Activated CD8-positive, alpha-beta memory T cell treated with anti-CD3 and anti-CD28 coated beads for 4 hours (primary cell): ENCODE data around the gene TTC23.
A peak's percentile ranks its signal among the peaks of the same experiment; 100 is the strongest.
"Not testable (repeated sequence)": the region's sequence is repeated elsewhere in the genome, so short reads cannot be mapped to it uniquely, and the experiment has no call there.

ENCODE experiments used
- DNase-seq, 2 donors: peaks; one replicate each; pipeline ENCODE4 v3.0.0-alpha.2; 2020; ENCODE audit warnings: low read depth in 2 of 2

TTC23 gene

DNA sequence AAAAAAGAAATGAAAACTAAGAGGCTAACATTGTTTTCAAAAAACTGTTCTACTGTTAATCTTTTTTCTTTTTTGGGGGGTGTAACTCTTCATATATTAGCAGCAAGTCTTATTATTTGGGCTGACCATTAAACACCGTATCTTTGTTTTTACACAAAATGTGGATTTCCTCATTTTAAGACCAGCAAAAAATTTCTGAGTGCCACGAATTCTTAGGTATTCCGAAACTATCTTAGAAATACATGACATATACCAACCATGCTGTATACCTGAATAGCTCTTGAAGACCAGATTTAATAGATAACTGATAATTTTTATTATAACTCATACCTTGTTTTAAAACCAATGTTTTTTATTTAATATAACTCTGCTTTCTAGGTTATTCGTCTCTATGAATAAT lies 620 bp upstream of the TTC23 start:
- DNase-seq, result no peak

DNA sequence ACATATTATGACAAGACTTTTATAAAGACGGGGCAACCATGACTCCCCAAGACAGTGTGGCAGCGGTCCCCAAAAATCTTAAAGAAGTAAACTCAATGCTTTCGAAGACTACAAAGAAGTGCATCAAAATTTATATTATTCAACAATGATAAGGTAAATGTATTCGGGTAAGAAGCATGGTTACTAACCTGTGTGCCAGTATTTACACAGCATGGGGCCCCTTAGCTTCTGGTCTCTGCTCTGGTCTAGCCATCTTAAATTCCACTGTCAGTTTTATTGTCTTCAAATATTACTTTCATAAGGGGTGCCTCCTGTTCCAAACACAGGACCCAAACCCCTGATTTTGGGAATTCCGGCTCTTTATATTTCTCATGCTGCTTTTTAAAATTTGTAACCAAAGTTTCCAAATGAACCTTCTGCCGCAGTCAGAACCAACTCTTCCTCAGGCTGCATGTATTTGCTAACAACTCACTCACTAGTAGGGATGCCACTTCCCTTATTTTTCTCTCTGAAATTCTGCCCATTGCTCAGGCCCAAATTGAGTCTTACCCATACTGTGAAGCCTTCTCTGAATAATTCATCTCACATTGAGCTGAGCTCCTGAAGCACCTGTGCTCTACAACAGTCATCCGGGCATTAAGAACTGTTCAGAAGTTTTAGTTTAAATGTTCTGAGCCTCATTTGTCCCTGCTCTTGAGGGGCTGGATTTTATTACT lies 1.2 kb downstream of the TTC23 start:
- no peak for DNase-seq

GRCh38 chr15:99247062-99247461 lies 2.3 kb downstream of the TTC23 start:
- DNase-seq, result no peak

GRCh38 chr15:99244306-99244705 lies 5.1 kb downstream of the TTC23 start:
- no peak for DNase-seq

GRCh38 chr15:99241752-99242151 lies 7.6 kb downstream of the TTC23 start:
- no peak for DNase-seq

DNA sequence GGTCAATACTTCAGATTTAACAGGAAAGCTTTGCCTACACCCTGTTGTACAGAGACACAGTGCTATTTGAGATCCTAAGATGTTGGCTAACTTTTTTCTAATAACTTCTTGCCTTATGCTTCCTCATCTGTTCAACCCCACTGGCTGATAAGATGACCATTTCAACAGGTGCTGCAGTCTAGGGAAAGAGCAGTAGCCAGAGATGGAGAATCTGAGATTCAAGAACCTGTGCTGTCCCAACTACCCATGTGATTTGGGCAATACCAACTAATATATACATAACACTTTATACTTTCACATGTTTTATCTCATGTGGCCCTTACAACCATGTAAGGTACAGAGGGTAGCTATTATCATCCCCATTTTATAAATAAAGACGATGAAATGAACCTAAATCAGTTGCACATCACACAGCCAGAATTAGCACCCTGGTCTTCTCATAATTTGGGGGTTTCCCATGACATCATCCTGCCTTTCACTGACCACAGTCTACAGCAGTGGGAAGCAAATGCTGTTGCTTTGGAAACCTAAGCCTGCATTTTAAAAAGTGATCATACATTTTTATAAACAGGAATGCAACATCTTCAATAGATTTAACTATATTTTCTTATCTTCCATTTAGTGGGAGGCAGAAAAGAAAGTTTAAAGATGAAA lies 9.7 kb downstream of the TTC23 start:
- DNase-seq, result no peak

- DNase-seq, result no peak
These were observed 10.5 kb downstream of the TTC23 start for GRCh38 chr15:99238849-99239248.

- not testable (repeated sequence) for DNase-seq
These were observed 15.2 kb downstream of the TTC23 start for GRCh38 chr15:99234160-99234559.

- no peak for DNase-seq
These were observed 16.6 kb downstream of the TTC23 start for GRCh38 chr15:99232740-99233139.

- DNase-seq, result no peak
These were observed 18.5 kb downstream of the TTC23 start for GRCh38 chr15:99230867-99231266.

DNA sequence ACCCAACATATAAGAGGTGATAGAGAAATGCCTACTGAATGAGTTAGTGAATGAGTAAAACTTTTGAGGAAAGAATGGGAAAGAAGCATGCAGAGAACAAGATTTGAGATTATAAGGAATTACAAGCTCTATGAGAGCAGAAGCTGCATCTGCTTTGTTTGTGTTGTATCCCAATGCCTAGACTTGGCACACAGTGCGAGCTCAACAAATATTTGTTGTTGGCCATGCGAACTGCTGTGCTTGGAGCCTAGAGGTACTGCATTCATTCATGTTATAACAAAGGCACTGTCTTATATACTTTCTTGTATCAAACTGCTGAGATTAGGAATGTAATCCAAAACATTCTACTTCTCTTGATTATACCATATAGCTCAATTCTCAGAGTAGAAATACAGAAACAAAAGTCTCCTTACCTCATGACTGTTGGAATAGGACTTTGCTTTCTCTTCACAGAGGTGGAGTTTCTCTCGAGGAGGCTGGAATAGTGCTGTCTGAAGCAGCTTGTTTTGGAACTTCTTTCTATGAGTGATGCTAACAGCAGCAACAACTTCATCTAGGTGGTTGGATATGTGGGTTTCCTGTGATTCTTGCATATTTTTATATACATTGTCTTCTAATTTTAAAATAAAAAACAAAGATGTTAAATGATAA lies 21.1 kb downstream of the TTC23 start:
- DNase-seq, result no peak

GRCh38 chr15:99226802-99227201 lies 22.6 kb downstream of the TTC23 start:
- DNase-seq, result no peak

- no peak for DNase-seq
These were observed 24.8 kb downstream of the TTC23 start for GRCh38 chr15:99224372-99225214.

DNA sequence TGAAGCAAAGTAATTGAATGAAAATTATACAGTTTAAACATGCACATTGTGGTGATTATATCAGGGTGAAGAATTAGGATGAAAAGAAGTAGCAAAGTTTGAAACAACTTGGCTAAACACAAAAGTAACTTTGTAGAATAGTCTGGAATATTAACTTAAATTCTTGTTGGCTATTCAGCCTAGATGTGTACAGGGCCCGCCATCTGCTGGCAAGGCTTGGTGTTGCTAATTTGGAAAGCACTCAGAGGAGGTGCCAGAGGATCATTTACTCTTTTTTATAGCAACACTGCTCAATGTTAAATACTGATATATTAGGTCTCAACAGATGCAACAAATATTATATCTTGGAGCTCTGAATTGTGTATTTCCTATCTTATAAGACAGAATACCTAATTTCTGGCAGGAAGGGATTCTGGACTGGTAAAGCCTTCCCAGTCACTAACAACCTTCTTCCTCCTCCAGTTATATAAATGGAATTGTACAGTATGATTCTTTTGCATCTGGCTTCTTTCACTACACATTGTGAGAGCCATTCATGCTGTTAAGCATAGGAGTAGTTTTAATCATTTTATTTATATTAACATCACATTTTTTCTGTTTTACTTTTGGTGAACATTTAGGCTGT lies 36.1 kb downstream of the TTC23 start:
- peak; percentile 4 to 13 for DNase-seq

GRCh38 chr15:99212406-99212805 lies 37.0 kb downstream of the TTC23 start:
- no peak for DNase-seq

GRCh38 chr15:99211926-99212325 lies 37.5 kb downstream of the TTC23 start:
- DNase-seq, result no peak

DNA sequence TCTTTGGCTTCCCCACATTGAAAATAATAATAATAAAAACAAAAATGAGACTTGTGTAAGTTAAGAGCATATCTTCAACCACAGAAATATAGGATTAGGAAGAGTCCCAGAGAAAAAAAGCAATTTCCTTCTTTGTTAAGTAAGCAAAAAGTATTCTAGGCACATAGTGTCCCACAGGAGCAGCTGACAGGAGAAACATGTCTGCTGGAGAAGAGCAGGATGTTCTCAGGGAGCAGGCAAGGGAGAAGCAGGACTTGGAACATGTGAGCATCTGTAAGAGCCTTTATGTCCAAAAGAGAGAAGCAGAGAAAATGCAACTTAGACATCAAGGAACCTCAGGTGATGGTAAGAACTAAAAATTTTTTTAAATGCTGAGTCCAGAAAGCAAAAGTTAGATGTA lies 39.0 kb downstream of the TTC23 start:
- no peak for DNase-seq

- DNase-seq, result no peak
These were observed 40.1 kb downstream of the TTC23 start for GRCh38 chr15:99209326-99209725.

DNA sequence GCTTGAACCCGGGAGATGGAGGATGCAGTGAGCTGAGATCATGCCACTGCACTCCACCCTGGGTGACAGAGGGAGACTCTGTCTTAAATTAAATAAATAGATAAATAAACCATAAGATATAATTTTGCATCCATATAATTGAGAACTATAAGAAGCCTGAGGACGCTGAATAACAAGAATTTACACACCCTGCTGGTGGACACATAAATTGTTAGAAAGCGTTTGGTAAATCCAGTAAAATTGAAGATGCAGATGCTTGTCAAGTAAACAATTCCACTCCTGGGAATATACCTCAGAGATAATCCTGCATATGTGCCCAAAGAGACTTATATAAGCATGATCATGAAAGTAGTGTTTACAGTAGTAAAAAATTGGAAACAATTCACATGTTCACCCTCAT lies 41.7 kb downstream of the TTC23 start:
- DNase-seq, result no peak

- no peak for DNase-seq
These were observed 47.2 kb downstream of the TTC23 start for GRCh38 chr15:99202176-99202552.

GRCh38 chr15:99201408-99202175 lies 47.8 kb downstream of the TTC23 start:
- DNase-seq, result no peak
